Stimulated activated CD4-positive, alpha-beta T cell treated with anti-CD3 and anti-CD28 coated beads, Interleukin-1b, Interleukin-23, amount 100 ng/mL, for 1 hour (primary cell): Measurements from ENCODE around the gene ZBTB45.
"Not testable (repeated sequence)": the region's sequence is repeated elsewhere in the genome, so short reads cannot be mapped to it uniquely, and the experiment has no call there.

Experiments used
- DNase-seq, 2 donors: peaks; one replicate each; pipeline ENCODE4 v3.0.0-alpha.2; 2020; ENCODE audit warnings: low read depth in 2 of 2

Gene ZBTB45

DNA sequence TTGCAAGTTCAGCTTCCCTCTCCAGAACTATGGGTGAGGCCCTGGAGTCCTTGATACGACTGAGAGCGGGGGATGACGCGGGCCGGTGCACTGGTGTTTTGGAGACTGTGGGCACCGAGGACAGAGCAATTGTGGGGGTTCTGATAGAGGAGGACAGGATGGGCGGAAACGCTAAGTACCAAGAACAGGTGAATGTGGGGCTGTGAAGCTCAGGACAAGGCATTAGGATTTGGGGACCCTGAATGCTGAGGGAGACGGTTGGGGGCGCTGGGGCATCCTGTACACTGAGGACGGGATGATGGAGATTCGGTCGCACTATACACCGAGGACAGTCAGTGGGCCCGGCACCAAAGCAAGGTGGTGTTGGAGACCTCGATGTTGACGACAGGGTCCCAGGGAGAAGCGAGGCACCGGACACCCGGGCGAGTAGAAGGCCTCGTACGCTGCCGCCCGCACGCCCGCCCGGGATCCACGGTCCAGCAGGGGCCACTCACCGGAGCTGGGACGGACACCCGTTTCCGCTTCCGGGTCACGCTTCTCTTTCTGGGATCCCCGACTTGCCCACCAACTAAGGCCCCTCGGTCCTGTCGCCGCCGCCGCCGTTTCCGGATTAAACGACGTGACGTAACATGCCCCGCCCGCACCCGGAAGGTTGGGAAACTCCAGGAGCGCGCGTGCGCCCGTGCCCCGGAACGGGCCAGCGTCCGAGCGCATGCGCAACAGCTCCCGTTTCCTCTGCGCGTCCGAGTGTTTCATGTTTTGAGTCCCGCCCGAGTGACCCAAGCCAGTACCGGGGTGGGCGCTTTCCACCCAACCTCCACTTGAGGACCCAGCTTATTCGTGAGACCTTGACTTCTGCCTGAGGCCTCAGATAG is 35.1 kb upstream of the ZBTB45 start, which contains the start of gene CHMP2A:
TSS of gene CHMP2A (minus strand) at position 612 of the 875 bp plus-strand sequence. CDS start 893 bp downstream, outside the sequence.
- DNase-seq = peak; percentile 93 to 97

DNA sequence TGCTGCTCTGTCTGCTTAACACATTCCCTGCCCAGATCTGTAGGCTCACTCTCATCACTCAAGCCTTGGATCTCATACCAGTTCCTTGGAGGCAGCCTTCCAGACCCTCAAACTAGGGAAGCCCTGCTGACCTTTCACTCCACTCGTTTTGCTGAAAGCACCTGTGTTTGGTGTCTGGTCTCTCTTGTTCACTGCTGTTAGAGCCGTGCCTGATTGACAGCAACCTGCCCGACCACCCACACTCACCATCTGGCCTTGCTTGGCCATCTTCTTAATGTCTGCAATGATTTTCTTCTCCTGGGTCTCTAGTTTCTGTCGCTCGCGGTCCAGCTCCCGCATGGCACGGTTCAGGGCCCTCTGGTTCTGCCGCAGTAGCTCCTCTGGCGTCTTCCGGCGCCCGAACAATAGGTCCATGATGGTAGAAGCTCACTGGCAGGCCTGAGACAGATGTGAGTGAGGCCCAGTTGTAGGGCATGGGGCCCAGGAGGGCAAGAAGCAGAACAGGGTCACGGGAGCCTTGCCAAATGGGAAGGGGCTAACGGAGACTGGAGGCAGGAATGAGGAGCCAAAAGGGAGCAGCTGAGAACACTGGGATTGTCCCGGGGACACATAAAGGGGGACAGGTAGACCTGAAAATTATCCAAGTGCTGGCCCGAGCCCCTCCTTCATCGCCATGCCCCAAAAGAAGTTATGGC is 34.3 kb upstream of the ZBTB45 start:
- no peak for DNase-seq

DNA sequence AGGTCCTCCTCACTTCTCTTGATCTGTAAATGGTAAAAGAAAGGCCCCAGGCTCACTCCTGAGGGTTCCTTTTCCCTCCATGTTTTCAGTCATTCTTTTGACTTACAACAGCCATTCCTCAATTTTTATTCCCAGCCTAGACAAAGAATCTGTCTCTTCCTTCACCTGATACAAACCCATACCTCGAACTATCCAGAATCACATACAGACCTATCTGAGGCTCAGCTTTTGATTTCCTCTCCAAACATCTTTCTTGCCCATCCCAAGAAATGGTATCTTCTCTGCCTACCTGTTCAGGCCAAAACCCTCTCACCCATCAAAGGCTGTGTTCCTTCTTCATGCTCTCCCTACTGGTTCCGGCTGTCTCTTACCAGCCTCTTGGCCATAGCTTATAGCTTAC is 33.0 kb upstream of the ZBTB45 start:
- no peak for DNase-seq

DNA sequence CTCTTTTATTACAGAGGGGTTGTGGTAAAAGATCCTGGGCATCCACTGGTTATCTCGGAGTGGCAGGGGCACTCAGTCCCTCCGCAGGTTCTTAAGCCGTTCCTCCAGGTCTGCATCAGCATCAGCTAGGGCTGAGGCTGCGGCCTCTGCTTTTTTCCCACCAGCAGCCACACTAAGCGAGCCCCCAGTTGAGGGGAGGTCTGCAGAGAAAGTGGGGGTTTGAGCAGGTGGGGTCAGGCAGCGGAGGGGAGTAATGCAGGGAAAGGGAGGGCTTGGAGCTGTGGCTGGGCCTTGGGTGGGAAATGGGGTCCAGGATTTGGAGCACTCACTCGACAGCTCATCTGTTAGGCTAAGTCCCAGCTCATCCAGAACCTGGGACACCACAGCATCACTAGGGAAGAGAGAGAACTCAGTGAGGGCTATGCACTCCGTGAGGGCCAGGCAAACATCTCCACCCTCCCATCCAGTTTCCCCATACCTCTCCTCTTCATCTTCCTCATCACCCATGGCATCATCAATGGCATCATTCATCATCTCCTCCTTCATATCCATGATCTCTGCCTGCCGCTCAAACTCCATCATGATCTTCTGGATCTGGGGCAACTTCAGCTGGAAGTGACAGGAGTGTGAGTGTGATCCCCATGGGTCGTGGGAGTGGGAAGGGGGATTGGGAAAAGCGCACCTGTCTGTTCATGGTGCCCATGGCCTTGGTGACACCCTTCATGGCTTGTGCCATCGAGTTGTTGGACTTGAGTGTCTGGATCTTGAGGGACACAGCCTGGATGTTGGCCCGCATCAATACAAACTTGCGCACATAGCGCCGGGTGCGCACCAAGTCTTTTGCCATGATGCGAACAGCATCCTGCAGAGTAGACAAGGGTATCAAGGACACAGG is 32.2 kb upstream of the ZBTB45 start:
- DNase-seq = no peak

DNA sequence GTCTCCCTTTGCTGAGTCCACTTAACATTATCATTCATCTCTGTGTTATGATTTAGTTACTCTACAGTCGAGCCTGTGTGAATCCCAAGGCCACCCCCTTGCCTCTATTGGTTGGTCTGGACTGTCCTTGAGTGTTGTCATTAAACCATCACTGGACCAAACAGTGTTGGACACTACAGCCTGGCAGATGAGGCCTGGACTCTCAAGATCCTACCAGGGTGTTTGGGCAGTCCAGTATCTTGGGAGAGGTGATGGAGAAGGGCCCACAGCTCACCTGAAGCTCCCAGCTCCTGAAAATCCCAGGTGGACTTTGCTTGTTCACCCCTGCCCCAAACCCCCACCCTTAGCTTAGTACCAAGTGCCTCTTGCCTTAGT is 31.5 kb upstream of the ZBTB45 start:
- DNase-seq = no peak

DNA sequence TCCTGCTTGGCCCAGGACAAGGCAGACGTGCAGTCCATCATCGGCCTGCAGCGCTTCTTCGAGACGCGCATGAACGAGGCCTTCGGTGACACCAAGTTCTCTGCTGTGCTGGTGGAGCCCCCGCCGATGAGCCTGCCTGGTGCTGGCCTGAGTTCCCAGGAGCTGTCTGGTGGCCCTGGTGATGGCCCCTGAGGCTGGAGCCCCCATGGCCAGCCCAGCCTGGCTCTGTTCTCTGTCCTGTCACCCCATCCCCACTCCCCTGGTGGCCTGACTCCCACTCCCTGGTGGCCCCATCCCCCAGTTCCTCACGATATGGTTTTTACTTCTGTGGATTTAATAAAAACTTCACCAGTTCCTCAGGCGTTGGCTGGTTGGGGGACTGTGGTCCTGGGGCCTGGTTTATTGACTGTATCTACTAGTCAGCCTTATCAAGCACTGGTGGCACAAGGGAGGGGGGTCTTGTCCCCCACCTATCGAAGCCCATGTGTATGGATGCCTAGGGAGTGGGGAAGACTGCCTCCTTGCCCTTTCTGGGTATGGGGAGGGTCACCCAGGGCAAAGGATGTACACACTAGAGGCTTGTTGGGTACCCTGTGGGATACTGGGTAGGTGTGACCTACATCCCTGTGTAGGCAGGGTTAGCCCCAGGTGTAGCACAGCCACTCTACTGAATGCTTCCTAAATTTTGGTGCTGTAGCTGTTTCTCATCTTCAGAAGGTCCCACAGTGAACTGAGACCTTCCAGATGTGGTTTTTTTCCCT is 30.9 kb upstream of the ZBTB45 start:
- no peak for DNase-seq

DNA sequence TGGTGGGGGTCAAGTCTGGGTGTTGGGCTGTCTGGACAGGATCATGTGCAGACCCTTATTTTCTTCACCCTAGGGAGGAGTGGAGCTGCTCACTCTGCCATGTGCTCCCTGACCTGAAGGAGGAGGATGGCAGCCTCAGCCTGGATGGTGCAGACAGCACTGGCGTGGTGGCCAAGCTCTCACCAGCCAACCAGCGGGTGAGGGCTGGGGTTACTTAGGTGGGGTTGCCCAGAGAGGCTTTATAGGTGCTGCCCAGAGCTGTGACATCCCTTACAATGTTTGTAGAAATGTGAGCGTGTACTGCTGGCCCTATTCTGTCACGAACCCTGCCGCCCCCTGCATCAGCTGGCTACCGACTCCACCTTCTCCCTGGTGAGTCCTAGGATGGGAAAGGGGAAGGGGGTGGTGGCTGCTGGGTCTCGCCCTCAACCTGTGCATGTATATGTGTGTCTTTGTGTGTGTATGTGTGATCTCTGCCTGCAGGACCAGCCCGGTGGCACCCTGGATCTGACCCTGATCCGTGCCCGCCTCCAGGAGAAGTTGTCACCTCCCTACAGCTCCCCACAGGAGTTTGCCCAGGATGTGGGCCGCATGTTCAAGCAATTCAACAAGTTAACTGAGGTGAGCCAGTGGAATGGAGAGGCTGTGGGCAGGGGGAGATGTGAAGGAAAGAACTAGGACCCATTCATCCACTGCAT is 30.2 kb upstream of the ZBTB45 start:
- no peak for DNase-seq

DNA sequence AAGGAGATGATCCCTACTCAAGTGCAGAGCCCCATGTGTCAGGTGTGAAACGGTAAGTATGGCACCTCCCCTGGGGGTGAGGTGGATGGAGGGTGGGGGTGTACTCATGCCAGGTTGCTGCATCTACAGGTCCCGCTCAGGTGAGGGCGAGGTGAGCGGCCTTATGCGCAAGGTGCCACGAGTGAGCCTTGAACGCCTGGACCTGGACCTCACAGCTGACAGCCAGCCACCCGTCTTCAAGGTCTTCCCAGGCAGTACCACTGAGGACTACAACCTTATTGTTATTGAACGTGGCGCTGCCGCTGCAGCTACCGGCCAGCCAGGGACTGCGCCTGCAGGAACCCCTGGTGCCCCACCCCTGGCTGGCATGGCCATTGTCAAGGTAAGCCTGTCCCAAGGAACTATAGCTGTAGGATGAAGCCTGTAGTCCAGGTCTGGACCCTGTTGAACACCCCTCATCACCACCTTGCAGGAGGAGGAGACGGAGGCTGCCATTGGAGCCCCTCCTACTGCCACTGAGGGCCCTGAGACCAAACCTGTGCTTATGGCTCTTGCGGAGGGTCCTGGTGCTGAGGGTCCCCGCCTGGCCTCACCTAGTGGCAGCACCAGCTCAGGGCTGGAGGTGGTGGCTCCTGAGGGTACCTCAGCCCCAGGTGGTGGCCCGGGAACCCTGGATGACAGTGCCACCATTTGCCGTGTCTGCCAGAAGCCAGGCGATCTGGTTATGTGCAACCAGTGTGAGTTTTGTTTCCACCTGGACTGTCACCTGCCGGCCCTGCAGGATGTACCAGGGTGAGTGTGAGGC is 29.5 kb upstream of the ZBTB45 start:
- no peak for DNase-seq

DNA sequence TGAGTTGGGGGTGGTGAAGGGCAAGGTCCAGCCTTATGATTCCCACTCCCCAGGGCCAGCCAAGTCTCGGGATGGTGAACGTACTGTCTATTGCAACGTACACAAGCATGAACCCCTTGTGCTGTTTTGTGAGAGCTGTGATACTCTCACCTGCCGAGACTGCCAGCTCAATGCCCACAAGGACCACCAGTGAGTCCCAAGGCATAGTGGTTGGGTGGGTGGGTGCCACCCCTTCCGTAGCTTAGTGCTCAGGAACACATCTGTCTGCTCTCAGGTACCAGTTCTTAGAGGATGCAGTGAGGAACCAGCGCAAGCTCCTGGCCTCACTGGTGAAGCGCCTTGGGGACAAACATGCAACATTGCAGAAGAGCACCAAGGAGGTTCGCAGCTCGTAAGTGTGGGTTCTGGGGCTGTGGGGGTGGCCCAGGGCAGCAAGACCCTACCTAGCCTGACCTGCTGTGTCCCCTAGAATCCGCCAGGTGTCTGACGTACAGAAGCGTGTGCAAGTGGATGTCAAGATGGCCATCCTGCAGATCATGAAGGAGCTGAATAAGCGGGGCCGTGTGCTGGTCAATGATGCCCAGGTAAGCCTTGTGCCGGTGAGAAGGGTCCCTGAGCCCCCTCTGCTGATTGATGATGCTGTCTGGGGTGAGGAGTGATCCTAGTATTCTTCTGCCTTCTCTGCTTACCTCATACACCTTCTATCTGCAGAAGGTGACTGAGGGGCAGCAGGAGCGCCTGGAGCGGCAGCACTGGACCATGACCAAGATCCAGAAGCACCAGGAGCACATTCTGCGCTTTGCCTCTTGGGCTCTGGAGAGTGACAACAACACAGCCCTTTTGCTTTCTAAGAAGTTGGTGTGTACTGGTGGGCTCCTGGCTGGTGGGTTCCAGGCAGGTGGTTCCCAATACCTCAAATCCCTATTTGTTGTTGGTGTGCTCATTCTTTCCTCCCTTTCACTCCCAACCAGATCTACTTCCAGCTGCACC is 28.0 kb upstream of the ZBTB45 start:
- no peak for DNase-seq

DNA sequence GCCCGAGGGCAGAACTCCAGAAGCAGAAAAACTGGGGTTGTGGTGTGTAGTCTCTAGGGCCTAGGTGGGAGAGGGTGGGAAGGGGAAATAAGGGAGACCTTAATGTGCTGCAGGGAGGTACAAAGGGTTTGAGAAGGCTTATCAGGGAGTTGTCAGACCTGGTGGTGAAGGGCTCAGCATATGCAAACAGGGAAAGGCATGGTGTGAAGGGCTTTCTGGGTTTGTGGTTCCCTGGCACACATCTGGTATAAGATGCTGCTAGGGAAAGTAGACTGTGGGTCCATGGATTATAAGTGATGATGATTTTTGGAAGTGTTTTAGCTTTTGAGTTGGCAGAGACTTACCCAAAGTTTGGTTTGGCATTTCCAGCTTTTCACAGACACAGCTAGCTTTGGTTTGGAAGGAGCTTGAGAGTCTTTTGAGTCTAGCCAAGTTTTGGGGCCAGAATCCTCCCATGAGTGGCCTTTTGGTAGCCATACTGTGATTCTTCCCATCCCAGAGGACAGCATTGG is 26.5 kb upstream of the ZBTB45 start:
- DNase-seq = no peak

DNA sequence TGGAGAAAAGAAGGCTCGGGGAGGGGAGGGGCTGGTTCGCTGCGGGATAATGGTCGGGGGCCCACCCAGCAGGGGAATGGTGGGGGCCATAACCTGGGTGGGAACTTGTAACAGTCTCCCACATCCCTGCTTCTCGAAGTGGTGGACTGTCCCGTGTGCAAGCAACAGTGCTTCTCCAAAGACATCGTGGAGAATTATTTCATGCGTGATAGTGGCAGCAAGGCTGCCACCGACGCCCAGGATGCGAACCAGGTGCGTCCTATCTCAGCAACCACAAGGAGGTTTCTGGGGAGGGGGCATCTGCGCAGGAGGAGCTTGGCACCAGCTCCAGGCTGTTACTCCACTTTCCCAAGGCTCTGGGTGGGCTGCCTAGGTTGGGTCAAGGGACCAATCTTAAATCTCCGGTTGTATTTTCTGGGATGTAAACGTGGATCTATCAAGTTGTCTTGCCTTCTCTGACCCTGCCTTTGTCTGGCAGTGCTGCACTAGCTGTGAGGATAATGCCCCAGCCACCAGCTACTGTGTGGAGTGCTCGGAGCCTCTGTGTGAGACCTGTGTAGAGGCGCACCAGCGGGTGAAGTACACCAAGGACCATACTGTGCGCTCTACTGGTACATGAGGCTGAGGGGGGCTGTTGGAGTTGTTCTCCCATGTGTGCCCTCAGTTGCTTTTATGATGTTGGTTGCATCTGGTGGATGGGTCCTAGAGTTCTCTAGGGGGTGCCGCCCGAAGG is 25.8 kb upstream of the ZBTB45 start:
- DNase-seq = no peak

DNA sequence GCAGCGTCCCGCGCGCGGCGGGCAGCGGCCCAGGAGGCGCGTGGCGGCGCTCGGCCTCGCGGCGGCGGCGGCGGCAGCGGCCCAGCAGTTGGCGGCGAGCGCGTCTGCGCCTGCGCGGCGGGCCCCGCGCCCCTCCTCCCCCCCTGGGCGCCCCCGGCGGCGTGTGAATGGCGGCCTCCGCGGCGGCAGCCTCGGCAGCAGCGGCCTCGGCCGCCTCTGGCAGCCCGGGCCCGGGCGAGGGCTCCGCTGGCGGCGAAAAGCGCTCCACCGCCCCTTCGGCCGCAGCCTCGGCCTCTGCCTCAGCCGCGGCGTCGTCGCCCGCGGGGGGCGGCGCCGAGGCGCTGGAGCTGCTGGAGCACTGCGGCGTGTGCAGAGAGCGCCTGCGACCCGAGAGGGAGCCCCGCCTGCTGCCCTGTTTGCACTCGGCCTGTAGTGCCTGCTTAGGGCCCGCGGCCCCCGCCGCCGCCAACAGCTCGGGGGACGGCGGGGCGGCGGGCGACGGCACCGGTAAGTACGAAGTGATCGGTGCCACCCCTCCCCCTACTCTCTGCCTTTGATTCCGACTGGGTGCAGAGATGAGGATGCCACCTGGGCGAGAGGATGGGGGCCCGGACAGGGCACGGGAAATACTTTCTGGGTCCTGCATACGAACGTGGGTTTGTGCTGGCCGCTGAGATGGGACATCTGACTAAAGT is 25.1 kb upstream of the ZBTB45 start:
- peak; percentile 54 for DNase-seq

DNA sequence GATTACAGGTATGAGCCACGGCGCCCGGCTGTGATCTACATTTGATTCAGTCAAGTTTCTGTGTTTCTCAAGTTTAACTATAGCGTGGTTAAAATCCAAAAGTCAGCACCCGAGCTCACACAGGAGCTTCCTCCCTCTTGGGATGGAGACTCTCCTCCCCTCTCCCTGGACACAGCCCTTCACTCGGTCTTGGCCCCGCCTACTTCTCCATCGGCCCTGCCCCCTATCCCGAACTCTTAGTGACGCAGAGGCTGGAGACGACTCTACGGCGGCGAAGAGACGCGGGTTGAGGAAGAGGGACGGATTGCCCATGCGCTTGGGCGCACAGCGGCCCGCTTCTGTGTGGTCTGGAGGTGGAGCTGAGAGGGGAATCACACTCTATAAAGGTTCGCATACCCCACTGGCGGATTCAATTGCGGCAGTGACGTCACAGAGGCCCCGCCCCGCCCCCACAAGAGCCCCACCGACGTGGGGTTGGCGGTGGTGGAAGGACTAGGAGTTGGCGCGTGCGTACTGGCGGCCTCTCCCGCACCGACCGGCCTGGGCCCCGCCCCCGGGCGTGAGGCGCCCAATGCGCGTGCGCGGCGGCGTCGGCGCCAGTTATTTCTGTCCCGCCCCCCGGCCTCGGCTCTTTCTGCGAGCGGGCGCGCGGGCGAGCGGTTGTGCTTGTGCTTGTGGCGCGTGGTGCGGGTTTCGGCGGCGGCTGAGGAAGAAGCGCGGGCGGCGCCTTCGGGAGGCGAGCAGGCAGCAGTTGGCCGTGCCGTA is 24.4 kb upstream of the ZBTB45 start, which contains the start of gene TRIM28:
TSS of gene TRIM28 (plus strand) at position 239 of the 765 bp plus-strand sequence. CDS start 694 bp downstream, outside the sequence.
- DNase-seq = peak; percentile 100

DNA sequence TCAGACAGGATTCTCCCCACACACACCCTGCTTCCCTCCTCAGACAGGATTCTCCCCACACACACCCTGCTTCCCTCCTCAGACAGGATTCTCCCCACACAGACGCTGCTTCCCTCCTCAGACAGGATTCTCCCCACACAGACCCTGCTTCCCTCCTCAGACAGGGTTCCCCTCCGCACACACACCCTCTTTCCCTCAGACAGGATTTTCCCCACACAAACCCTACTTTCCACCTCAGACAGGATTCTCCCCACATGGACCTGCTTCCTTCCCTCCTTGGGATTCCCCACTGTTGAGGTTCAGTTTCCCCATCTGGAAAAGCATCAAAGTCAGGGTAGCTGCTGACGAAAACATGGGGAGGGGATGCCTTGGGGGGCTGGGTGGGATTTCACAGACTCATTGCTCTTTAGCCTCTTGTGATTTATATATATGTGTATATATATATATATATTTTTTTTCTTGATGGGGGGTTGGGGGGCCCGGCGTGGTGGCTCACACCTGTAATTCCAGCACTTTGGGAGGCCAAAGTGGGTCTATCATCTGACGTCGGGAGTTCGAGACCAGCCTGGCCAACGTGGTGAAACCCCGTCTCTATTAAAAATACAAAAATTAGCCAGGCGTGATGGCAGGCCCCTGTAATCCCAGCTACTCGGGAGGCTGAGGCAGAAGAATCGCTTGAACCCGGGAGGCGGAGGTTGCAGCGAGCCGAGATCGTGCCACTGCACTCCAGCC is 23.2 kb upstream of the ZBTB45 start:
- DNase-seq = not testable (repeated sequence)

DNA sequence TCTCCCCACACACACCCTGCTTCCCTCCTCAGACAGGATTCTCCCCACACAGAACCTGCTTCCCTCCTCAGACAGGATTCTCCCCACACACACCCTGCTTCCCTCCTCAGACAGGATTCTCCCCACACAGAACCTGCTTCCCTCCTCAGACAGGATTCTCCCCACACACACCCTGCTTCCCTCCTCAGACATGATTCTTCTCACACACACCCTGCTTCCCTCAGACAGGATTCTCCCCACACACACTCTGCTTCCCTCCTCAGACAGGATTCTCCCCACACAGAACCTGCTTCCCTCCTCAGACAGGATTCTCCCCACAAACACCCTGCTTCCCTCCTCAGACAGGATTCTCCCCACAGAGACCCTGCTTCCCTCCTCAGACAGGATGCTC is 19.6 kb upstream of the ZBTB45 start:
- DNase-seq = not testable (repeated sequence)
